Progenitor cell of endocrine pancreas (in vitro differentiated cells): ENCODE data around the gene CTDSPL. TPM values are rescaled to one million over a fixed set of nuclear protein-coding genes. Genes with fewer than 3 reads are reported as not detected.

Experiments used
- DNase-seq: peaks from one replicate; pipeline ENCODE4 v3.0.0; 2021; ENCODE audit warnings: low spot score; ENCODE audit not compliant: unreplicated experiment
- H3K27ac Mint-ChIP-seq: 2 replicates; pipeline ENCODE4 v1.8.0; 2021; ENCODE audit warnings: mild to moderate bottlenecking, moderate library complexity, mixed read lengths
- H3K27me3 Mint-ChIP-seq: 2 replicates; pipeline ENCODE4 v1.8.0; 2021; ENCODE audit warnings: mixed read lengths
- H3K36me3 Mint-ChIP-seq: 2 replicates; pipeline ENCODE4 v1.8.0; 2022; ENCODE audit warnings: mixed read lengths; ENCODE audit not compliant: insufficient read depth
- H3K4me1 Mint-ChIP-seq: 2 replicates; pipeline ENCODE4 v1.8.0; 2021; ENCODE audit warnings: low read depth, mixed read lengths
- H3K4me3 Mint-ChIP-seq: 2 replicates; pipeline ENCODE4 v1.8.0; 2021; ENCODE audit warnings: low read depth, mild to moderate bottlenecking, moderate library complexity, mixed read lengths
- H3K9me3 Mint-ChIP-seq: 2 replicates; pipeline ENCODE4 v1.8.0; 2021; ENCODE audit warnings: low read depth, mixed read lengths
- total RNA-seq: library from RNA; stranded (reverse); gene quantifications from 2 replicates; pipeline ENCODE4 v1.2.1, GENCODE V29; 2021
- TF ChIP-seq, protein P1 (sequence below): fragments of 200-600 bp; sonication (generic); IDR thresholded peaks from one replicate; pipeline ENCODE4 v1.5.0; 2021; ENCODE audit warnings: antibody characterized with exemption, mild to moderate bottlenecking; ENCODE audit not compliant: unreplicated experiment

The CTDSPL gene
- total RNA-seq, 1 donor from 2014 or later, result 53.3 TPM

GRCh38 chr3:38003371-38003816, 141.7 kb downstream of the CTDSPL start:
- TF ChIP-seq, protein P1, sequence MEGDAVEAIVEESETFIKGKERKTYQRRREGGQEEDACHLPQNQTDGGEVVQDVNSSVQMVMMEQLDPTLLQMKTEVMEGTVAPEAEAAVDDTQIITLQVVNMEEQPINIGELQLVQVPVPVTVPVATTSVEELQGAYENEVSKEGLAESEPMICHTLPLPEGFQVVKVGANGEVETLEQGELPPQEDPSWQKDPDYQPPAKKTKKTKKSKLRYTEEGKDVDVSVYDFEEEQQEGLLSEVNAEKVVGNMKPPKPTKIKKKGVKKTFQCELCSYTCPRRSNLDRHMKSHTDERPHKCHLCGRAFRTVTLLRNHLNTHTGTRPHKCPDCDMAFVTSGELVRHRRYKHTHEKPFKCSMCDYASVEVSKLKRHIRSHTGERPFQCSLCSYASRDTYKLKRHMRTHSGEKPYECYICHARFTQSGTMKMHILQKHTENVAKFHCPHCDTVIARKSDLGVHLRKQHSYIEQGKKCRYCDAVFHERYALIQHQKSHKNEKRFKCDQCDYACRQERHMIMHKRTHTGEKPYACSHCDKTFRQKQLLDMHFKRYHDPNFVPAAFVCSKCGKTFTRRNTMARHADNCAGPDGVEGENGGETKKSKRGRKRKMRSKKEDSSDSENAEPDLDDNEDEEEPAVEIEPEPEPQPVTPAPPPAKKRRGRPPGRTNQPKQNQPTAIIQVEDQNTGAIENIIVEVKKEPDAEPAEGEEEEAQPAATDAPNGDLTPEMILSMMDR, result peak; percentile 92
- H3K27ac Mint-ChIP-seq, result peak overlapping the region; percentile 72
- H3K4me1 Mint-ChIP-seq, result peaks cover 24% of the 10 kb centered on the region
- H3K27me3 Mint-ChIP-seq, result peaks cover 3% of the 10 kb centered on the region
- DNase-seq, result peak; percentile 73
- peaks cover 2% of the 10 kb centered on the region for H3K36me3 Mint-ChIP-seq
- no peak overlapping the region for H3K4me3 Mint-ChIP-seq
- no peaks in the 10 kb centered on the region for H3K9me3 Mint-ChIP-seq

GRCh38 chr3:38003817-38004414, 142.2 kb downstream of the CTDSPL start:
- Mint-ChIP-seq H3K9me3 (no peaks in the 10 kb centered on the region), H3K4me1 (peaks cover 22% of the 10 kb centered on the region), H3K27ac (peak overlapping the region; percentile 91), H3K36me3 (peaks cover 2% of the 10 kb centered on the region), H3K27me3 (peaks cover 3% of the 10 kb centered on the region), H3K4me3 (no peak overlapping the region)
- DNase-seq, result no peak
- TF ChIP-seq, protein P1, result no peak

DNA sequence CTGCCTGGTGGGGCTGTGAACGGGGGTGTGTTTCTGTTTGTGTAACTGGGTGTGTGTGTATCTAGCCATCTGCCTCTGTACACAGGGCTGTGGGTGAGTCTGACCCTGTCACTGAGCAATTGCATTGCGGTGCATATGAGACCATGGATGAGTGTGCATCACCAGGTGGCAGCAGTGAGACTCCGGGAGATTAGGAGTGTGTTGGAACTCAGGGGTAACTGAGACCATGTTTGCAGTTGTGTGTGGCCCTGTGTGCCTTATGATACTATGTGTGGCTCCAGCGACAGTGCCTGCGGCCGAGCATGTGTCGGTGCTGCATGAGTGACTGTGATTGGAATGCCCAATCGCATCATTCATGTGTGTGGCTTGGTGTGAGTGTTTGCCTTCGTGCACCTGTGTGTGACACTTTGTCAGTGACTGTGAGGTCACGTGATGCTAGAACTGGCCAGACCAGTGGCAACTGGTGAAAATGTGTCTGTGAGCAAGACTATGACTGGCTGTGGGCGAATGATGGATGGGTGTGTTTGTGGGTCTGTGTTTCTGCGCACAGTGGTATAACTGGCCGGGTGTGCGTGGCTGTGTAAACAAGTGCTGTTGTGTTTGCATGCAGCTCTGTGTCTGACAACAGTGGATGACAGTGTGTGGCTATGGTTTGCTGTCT, 142.9 kb downstream of the CTDSPL start:
- peaks cover 1% of the 10 kb centered on the region for H3K36me3 Mint-ChIP-seq
- TF ChIP-seq, protein P1, result peak; percentile 64
- peak; percentile 52 for DNase-seq
- peaks cover 2% of the 10 kb centered on the region for H3K27me3 Mint-ChIP-seq
- H3K27ac Mint-ChIP-seq, result peak overlapping the region; percentile 91
- peak overlapping the region; percentile 19 for H3K4me3 Mint-ChIP-seq
- H3K4me1 Mint-ChIP-seq, result peaks cover 21% of the 10 kb centered on the region
- H3K9me3 Mint-ChIP-seq, result no peaks in the 10 kb centered on the region

- TF ChIP-seq, protein P1, result no peak
- Mint-ChIP-seq H3K9me3 (no peaks in the 10 kb centered on the region), H3K36me3 (peaks cover 2% of the 10 kb centered on the region), H3K4me1 (peaks cover 20% of the 10 kb centered on the region), H3K27ac (peak overlapping the region; percentile 91), H3K27me3 (no peaks in the 10 kb centered on the region), H3K4me3 (no peak overlapping the region)
- DNase-seq, result no peak
These were observed 143.7 kb downstream of the CTDSPL start for GRCh38 chr3:38005076-38006020.

DNA sequence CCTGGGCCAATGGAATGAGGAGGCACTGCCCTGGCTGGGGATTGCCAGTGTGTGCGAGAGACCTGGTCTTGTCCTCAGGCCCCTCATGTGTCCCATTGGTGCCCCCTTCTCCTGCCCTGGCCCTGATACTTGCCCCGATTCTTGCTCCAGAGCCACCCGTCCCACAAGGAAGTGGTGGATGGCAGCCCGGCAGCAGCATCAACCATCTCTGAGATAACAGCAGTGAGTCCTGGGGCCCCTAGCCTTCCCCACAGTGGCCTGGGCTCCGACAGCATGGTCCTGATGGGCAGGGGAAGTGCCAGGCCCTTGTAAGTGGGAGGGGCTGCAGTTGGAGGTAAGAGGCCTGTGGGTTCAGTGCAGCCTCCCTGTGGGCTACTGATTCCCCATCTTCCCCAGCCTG, 144.4 kb downstream of the CTDSPL start:
- no peak overlapping the region for H3K4me3 Mint-ChIP-seq

More for the DNA sequence above, 144.4 kb downstream of the CTDSPL start:
- TF ChIP-seq, protein P1, result no peak
- Mint-ChIP-seq H3K36me3 (peaks cover 2% of the 10 kb centered on the region), H3K27ac (no peak overlapping the region), H3K27me3 (no peaks in the 10 kb centered on the region), H3K9me3 (no peaks in the 10 kb centered on the region), H3K4me1 (peaks cover 20% of the 10 kb centered on the region)
- no peak for DNase-seq
